Activated naive CD8-positive, alpha-beta T cell treated with anti-CD3 and anti-CD28 coated beads for 36 hours (primary cell): ENCODE measurements around the gene SLC6A4. TPM values are rescaled to one million over a fixed set of nuclear protein-coding genes. Genes with fewer than 3 reads are reported as not detected.

ENCODE experiments used
- DNase-seq: peaks from one replicate; pipeline ENCODE4 v3.0.0; 2021
- H3K27ac Mint-ChIP-seq: one replicate; pipeline ENCODE4 v1.8.0; 2022; ENCODE audit warnings: mild to moderate bottlenecking, moderate library complexity, mixed read lengths
- H3K27me3 Mint-ChIP-seq: one replicate; pipeline ENCODE4 v1.8.0; 2022; ENCODE audit warnings: mild to moderate bottlenecking, mixed read lengths
- H3K36me3 Mint-ChIP-seq: one replicate; pipeline ENCODE4 v1.8.0; 2021; ENCODE audit warnings: mild to moderate bottlenecking, mixed read lengths
- H3K4me1 Mint-ChIP-seq: one replicate; pipeline ENCODE4 v1.8.0; 2021; ENCODE audit warnings: mixed read lengths
- H3K4me3 Mint-ChIP-seq: one replicate; pipeline ENCODE4 v1.8.0; 2022; ENCODE audit warnings: mild to moderate bottlenecking, moderate library complexity, mixed read lengths
- H3K9me3 Mint-ChIP-seq: one replicate; pipeline ENCODE4 v1.8.0; 2022; ENCODE audit warnings: mixed read lengths
- total RNA-seq, 2 experiments: library from RNA; stranded (reverse); gene quantifications; one replicate each; pipeline ENCODE4 v1.2.3, GENCODE V29; 2021

The SLC6A4 gene
- total RNA-seq, 2 experiments from 2014 or later = not detected

DNA sequence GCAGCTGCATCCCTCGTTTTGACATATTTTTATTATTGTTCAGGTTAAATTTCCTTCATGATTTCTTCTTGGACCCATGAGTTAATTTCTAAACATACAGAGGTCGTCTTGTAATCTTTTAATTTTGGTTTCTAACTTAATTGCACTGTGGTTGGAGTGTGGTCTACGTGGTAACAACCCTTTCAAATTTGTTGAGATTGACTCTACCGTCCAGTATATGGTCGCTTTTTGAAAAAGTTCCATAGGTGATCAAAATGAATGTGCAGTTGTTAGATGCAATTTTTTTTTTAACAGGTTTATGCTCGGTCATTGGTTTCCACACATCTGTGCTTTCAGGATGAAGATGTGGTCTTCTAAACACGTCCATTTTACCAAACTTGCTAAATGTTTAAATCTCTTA, 11.0 kb upstream of the SLC6A4 start:
- Mint-ChIP-seq H3K9me3 (no peaks in the 10 kb centered on the region), H3K4me3 (no peak overlapping the region), H3K27ac (no peak overlapping the region), H3K4me1 (no peaks in the 10 kb centered on the region), H3K27me3 (no peaks in the 10 kb centered on the region), H3K36me3 (peaks cover 34% of the 10 kb centered on the region)
- DNase-seq = no peak

GRCh38 chr17:30244853-30245385, 9.4 kb upstream of the SLC6A4 start:
- peaks cover 27% of the 10 kb centered on the region for H3K36me3 Mint-ChIP-seq
- no peaks in the 10 kb centered on the region for H3K9me3 Mint-ChIP-seq
- H3K27me3 Mint-ChIP-seq = no peaks in the 10 kb centered on the region
- H3K27ac Mint-ChIP-seq = no peak overlapping the region
- H3K4me3 Mint-ChIP-seq = no peak overlapping the region
- DNase-seq = no peak
- no peaks in the 10 kb centered on the region for H3K4me1 Mint-ChIP-seq

DNA sequence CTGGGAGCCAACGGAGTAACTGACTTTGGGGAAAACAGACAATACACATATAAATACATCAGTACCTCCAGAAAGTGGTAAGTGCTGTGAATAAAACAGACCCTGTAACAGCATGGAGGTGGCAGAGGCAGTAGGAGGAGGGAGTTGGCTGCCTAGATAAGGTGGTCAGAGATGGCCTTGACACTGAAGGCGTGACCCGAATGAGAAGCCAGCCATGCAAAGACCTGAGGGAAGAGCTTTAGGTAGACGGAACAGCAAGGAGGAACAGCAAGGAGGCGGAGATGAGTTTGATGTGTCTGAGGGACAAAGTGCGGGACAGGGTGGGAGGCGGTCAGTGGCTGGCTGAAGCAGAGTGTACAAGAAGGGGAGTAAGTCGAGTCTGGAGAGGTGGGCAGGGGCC, 8.1 kb upstream of the SLC6A4 start:
- H3K27me3 Mint-ChIP-seq = peaks cover 7% of the 10 kb centered on the region
- DNase-seq = no peak
- peaks cover 23% of the 10 kb centered on the region for H3K36me3 Mint-ChIP-seq
- no peaks in the 10 kb centered on the region for H3K9me3 Mint-ChIP-seq
- peaks cover 2% of the 10 kb centered on the region for H3K4me1 Mint-ChIP-seq
- H3K4me3 Mint-ChIP-seq = no peak overlapping the region
- H3K27ac Mint-ChIP-seq = no peak overlapping the region

GRCh38 chr17:30243002-30243401, 7.5 kb upstream of the SLC6A4 start:
- Mint-ChIP-seq H3K27ac (no peak overlapping the region), H3K4me3 (no peak overlapping the region), H3K27me3 (peaks cover 13% of the 10 kb centered on the region), H3K4me1 (peaks cover 3% of the 10 kb centered on the region), H3K9me3 (no peaks in the 10 kb centered on the region), H3K36me3 (peaks cover 17% of the 10 kb centered on the region)
- DNase-seq = no peak

- Mint-ChIP-seq H3K27ac (no peak overlapping the region), H3K4me1 (peaks cover 10% of the 10 kb centered on the region), H3K4me3 (no peak overlapping the region), H3K9me3 (no peaks in the 10 kb centered on the region), H3K36me3 (peaks cover 5% of the 10 kb centered on the region), H3K27me3 (peaks cover 32% of the 10 kb centered on the region)
- DNase-seq = no peak
These were observed 5.6 kb upstream of the SLC6A4 start for GRCh38 chr17:30241051-30241450.

DNA sequence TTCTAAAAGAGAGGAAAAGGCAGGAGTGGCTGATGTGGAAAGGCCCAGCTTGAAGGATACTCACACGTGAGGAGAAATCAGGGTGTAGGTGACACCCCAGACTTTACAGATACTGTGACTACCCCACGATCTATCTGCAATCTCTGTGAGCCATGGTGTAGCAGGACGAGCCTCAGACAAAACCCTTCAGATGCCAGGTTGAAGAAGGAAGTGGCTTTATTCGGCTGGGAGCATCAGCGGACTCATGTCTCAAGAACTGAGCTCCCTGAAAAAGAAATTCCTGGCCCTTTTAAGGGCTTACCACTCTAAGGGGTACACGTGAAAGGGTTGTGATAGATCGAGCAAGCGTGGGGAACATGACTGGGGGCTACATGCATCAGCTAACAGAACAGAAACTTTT, 4.7 kb upstream of the SLC6A4 start:
- Mint-ChIP-seq H3K9me3 (no peaks in the 10 kb centered on the region), H3K36me3 (peaks cover 4% of the 10 kb centered on the region), H3K4me1 (peaks cover 12% of the 10 kb centered on the region), H3K4me3 (no peak overlapping the region), H3K27ac (no peak overlapping the region), H3K27me3 (peaks cover 40% of the 10 kb centered on the region)
- DNase-seq = no peak

GRCh38 chr17:30239089-30239462, 3.6 kb upstream of the SLC6A4 start:
- H3K4me1 Mint-ChIP-seq = peaks cover 19% of the 10 kb centered on the region
- H3K27ac Mint-ChIP-seq = no peak overlapping the region
- H3K36me3 Mint-ChIP-seq = peaks cover 3% of the 10 kb centered on the region
- DNase-seq = no peak
- no peak overlapping the region for H3K4me3 Mint-ChIP-seq
- H3K27me3 Mint-ChIP-seq = peaks cover 51% of the 10 kb centered on the region
- H3K9me3 Mint-ChIP-seq = no peaks in the 10 kb centered on the region

- peaks cover 56% of the 10 kb centered on the region for H3K27me3 Mint-ChIP-seq
- no peak for DNase-seq
- H3K4me3 Mint-ChIP-seq = no peak overlapping the region
- no peak overlapping the region for H3K27ac Mint-ChIP-seq
- H3K4me1 Mint-ChIP-seq = peaks cover 19% of the 10 kb centered on the region
- H3K9me3 Mint-ChIP-seq = no peaks in the 10 kb centered on the region
- peaks cover 2% of the 10 kb centered on the region for H3K36me3 Mint-ChIP-seq
These were observed 3.0 kb upstream of the SLC6A4 start for GRCh38 chr17:30238387-30239088.

- H3K27me3 Mint-ChIP-seq = peaks cover 62% of the 10 kb centered on the region
- H3K27ac Mint-ChIP-seq = no peak overlapping the region
- no peak overlapping the region for H3K4me3 Mint-ChIP-seq
- peaks cover 19% of the 10 kb centered on the region for H3K4me1 Mint-ChIP-seq
- no peaks in the 10 kb centered on the region for H3K9me3 Mint-ChIP-seq
- no peaks in the 10 kb centered on the region for H3K36me3 Mint-ChIP-seq
- no peak for DNase-seq
These were observed 2.5 kb upstream of the SLC6A4 start for GRCh38 chr17:30238003-30238344.

DNA sequence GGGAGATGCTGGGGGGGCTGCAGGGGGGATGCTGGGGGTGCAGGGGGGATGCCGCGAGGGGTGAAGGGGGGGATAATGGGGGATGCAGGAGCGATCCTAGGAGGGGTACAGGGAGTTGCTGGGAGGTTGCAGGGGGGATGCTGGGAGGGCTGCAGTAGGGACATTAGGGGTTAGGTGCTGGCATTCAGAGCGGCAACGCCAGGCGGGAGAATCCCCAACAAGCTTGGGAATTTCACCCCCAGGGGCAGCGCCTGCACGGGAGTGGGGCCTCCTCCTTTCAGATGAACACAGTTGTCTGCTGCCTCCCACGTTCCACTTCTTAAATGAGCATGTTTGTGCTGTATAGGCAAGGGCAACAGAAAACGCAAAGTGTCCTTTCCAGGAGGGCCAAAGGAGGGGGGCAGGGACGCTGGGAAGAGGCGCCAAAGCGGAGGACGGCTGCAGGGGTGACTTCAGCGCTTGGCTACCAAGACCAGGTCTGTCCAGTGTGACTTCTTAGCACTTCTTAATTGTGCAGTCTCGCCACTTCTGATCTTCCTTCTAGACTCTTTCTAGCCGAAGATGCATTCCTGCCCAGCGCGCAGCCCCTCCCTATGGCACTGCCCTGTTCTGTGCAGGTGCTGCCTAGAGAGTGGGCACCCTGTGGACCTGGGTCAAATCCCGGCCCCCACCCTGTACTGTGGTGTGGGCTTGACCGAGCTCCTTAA, 2.0 kb upstream of the SLC6A4 start:
- Mint-ChIP-seq H3K4me1 (peaks cover 19% of the 10 kb centered on the region), H3K4me3 (no peak overlapping the region), H3K27me3 (peaks cover 67% of the 10 kb centered on the region), H3K36me3 (no peaks in the 10 kb centered on the region), H3K27ac (no peak overlapping the region), H3K9me3 (no peaks in the 10 kb centered on the region)
- no peak for DNase-seq

- no peak for DNase-seq
- no peaks in the 10 kb centered on the region for H3K9me3 Mint-ChIP-seq
- H3K36me3 Mint-ChIP-seq = no peaks in the 10 kb centered on the region
- H3K4me3 Mint-ChIP-seq = peak overlapping the region; percentile 12
- no peak overlapping the region for H3K27ac Mint-ChIP-seq
- peaks cover 74% of the 10 kb centered on the region for H3K27me3 Mint-ChIP-seq
- peaks cover 19% of the 10 kb centered on the region for H3K4me1 Mint-ChIP-seq
These were observed 1.3 kb upstream of the SLC6A4 start for GRCh38 chr17:30236766-30237165.

DNA sequence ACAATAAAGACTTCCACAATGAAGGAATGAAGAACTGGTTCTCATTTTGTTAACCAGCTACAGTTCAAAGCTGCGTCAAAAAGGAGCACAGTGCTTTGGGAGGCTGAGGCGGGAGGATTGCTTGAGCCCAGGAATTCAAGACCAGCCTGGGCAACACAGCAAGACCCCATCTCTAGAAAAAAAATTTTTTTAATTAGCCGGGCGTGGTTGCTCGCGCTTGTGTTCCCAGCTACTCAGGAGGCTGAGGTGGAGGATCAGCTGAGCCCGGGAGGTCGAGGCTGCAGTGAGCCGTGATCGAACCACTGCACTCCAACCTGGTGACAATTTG, 764 bp upstream of the SLC6A4 start:
- no peak for DNase-seq
- Mint-ChIP-seq H3K36me3 (no peaks in the 10 kb centered on the region), H3K27me3 (peaks cover 74% of the 10 kb centered on the region), H3K4me1 (peaks cover 19% of the 10 kb centered on the region), H3K9me3 (no peaks in the 10 kb centered on the region), H3K4me3 (peak overlapping the region; percentile 69), H3K27ac (no peak overlapping the region)

- H3K27ac Mint-ChIP-seq = no peak overlapping the region
- H3K9me3 Mint-ChIP-seq = no peaks in the 10 kb centered on the region
- no peaks in the 10 kb centered on the region for H3K36me3 Mint-ChIP-seq
- H3K4me1 Mint-ChIP-seq = peaks cover 19% of the 10 kb centered on the region
- DNase-seq = peak; percentile 14
- peaks cover 83% of the 10 kb centered on the region for H3K27me3 Mint-ChIP-seq
- H3K4me3 Mint-ChIP-seq = peak overlapping the region; percentile 48
These were observed 533 bp downstream of the SLC6A4 start for GRCh38 chr17:30234964-30235363.

- no peaks in the 10 kb centered on the region for H3K36me3 Mint-ChIP-seq
- no peak overlapping the region for H3K27ac Mint-ChIP-seq
- DNase-seq = no peak
- peaks cover 19% of the 10 kb centered on the region for H3K4me1 Mint-ChIP-seq
- H3K27me3 Mint-ChIP-seq = peaks cover 82% of the 10 kb centered on the region
- no peak overlapping the region for H3K4me3 Mint-ChIP-seq
- H3K9me3 Mint-ChIP-seq = no peaks in the 10 kb centered on the region
These were observed 1.2 kb downstream of the SLC6A4 start for GRCh38 chr17:30234296-30234695.

- peaks cover 75% of the 10 kb centered on the region for H3K27me3 Mint-ChIP-seq
- peaks cover 15% of the 10 kb centered on the region for H3K4me1 Mint-ChIP-seq
- no peak overlapping the region for H3K27ac Mint-ChIP-seq
- DNase-seq = no peak
- no peaks in the 10 kb centered on the region for H3K9me3 Mint-ChIP-seq
- H3K36me3 Mint-ChIP-seq = no peaks in the 10 kb centered on the region
- no peak overlapping the region for H3K4me3 Mint-ChIP-seq
These were observed 2.6 kb downstream of the SLC6A4 start for GRCh38 chr17:30232824-30233427.
